IPS-NIHi7 (cell line): ENCODE results near the gene CHRNG.

Experiments used
- DNase-seq: peaks from one replicate; pipeline ENCODE4 v3.0.0; 2012; ENCODE audit warnings: mixed read lengths; ENCODE audit errors: extremely low spot score

The CHRNG gene

DNA sequence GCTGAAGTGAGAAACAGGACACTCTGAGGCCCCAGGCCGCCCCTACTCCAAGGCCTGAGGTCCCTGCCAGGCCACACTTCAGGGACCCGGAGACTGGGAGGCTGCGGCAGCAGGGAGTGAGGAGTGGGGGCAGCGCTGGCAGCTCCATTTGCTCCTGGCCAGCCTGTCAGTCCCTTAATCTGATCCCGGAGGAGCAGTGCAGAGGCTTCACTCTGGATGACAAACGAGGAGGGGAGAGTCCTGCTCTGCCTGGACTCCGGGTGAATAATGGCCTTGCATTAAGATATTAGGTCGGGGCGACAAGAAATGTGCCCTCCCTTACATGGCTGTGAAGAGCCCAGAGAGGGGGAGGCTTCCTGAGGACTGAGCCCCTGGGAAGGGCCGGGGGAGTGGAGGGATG is 33.6 kb upstream of the CHRNG start:
- DNase-seq = no peak

DNA sequence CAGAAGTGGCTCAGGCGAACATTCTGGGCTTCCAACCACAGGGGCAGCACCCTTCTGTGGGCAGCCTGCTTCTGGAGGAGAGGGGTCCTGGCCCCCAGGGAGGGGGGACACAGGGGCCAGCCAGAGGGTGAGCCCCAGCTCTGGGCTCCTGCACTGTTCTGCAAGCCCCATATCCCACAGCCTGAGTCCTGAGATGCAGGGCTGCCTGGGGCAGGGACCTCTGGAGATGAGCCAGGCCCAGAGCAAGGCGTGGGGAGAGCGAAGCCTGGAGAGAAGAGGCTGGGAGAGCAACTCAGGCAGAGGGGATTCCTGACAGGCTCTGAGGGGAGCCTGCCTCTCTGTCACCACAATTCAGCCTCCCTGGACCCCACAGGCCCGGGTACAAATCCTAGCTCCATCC is 32.8 kb upstream of the CHRNG start:
- DNase-seq = no peak

DNA sequence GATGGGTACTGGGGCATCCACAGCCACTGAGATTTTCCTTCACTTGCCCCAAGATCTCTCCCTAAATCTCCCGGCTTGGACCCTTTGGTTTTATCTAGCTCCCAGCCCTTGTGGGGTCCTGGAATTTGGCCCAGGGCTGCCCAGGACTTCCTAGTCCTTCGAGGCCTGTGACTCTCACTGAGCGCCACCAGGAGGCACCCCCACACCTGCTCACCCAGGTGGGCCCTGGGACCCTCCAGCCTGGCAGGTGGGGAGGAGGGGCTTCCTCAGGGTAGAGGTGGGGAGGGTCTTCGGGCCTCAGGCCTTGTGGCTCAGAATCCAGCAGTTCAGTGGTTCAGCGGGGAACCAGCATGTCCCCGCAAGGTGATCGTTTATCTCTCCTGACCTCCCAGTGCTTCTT is 31.2 kb upstream of the CHRNG start:
- no peak for DNase-seq

DNA sequence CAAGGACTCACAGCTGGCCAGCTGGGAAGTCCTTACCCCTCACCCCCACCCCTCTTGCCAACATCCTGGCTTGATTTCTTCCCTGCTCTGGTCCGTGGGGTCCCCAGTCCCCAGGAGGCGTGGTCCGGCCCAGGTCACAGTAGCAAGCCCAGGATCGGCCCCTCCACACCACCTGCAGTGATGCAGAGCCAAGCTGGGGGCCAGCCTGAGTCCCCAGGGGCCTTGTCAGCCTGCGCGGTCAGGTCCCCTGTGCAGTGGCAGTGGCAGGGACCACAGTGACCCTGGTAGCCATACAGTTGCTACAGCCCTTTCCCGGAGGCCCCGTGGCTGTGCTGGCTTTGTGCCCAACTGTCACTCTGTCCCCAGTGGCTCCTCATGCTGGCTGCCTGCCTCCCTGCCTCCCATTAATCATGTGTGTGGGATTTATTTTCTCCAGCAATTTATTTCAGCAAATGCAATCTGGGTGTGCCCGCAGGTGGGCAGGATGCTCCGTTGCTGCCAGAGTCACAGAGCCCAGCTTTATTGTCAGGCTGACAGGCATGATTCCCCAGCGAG is 28.1 kb upstream of the CHRNG start:
- no peak for DNase-seq

DNA sequence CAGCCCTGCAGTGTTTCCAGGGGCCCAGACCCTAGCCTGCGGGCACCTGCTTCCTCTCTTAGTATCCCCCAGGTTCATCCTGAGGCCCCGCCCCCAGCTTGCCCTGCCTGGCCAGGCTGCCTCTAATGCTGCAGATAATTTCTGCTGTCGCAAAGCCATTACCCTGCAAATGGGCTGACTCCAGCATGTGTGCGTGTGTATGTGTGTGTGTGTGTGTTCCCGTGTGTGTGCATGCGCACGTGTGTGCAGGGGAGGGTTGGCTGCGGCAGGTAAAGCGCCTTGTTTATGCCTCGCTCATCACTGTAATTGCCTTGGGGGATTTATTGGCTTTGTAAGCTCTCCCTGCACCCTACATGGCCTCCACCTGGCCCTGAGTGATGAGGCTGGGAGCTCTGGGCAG is 26.9 kb upstream of the CHRNG start:
- no peak for DNase-seq

DNA sequence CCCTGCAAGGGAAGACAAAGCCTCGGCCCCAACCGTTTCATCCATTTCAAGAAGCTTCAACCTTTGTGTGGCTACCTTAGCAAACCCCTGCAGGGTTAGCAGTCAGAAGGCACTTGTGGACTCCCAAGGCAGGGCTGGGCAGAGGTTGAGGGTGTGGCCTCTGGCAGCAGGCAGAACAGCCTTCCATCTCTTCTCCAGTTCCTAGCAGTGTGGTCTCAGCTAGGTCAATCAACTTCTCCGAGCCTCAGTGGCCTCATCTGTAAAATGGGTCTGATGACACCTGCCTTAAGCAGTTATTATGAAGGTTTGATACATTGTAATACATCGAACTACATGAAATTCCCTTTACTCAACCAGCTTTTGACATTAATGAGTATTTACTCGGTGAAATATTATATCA is 26.1 kb upstream of the CHRNG start:
- no peak for DNase-seq

DNA sequence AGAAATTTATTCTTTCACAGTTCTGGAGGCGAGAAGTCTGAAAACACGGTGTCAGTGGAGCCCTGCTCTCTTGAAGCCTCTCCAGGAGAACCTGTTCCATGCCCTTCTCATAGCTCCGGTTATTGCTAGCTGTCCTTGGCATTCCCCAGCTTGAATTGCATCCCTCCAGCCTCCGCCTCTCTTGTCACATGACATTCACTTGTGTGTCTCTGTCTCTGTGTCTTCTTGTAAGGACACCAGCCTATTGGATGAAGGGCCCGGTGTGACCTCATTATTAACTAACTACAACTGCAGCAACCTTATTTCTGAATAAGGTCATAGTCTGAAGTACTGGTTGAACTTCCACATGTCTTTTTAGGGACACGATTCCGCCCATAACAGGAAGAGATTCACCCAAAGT is 23.9 kb upstream of the CHRNG start:
- DNase-seq = no peak

DNA sequence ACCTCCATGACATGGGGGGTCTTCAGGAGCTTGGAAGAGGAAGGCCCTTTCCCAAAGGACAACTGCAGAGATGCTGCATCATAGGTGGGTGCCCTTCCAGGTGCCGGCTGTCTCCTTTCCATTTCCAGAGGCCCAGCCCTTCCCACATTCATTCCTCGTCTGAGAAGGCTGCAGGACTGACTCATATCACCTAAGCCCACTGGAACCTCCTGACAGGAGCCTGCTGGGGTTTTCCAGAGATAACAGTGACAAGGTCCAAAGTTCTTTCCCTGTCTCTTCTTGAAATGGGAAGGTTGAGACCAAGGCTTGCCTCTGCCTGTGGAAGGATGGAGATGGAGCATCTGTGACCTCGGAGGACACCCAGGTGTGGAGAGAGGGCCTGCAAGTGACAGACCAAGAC is 22.9 kb upstream of the CHRNG start:
- no peak for DNase-seq

DNA sequence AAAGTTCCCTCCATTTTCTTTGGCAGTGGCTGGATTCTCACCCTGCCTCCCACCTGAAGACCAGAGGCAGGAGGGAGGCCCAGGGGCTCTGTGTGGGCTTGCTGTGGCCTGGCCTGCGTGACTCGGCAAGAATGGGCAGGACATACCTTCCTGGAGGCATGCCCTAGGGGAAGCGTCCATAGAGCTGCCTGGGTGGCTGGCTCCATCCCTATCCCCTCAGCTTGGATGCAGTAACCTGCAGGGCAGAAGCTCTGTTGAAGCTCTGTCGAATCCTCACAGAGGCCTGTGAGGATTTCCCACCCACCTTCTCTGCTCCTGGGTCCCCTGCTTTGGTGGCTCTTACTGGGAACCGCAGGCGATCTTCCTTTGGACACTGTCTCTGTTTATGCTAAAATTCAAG is 20.6 kb upstream of the CHRNG start:
- no peak for DNase-seq

DNA sequence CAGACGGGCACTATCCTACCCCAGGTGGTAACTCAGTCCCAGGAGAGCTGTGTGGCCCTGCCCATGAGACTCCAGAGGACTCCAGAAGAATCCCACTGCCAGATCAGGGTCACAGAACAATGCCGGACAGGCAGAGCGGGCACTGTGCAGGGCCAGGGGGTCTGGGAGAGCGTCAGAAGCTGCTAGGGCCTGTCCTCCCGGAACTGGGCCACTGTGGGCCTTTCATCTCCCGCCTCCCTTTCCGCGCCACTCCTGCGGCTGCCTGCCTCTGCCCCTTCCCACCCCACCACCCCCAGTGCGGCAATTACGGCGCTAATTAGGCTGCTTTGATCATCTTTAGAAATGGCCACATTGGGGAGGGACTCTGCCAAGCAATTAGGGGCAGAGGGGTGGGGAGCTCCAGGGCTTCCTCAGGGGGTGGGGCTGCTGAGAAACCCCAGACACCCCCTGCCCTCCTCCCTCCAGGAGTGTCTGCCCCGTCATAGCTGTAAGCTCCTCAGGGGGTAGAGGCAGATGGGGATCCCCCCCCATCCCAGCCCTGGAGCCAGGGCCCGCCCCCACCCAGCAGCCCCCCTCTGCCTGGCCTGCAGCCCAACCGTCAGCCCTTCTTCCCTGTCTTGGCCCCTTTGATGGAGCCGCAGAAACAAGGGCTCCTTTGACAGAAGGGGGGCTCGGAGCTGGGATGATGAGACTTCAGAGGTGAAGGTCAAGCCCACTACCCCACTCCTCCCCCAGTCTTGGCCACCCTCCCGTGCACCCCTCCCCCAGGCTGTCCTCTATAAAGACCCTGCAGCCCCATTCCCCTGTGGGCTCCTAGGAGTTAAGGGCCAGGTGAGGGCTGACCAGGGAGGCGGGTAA is 19.7 kb upstream of the CHRNG start, which contains the start of gene PRSS56:
TSS of gene PRSS56 (plus strand) at position 808 of the 858 bp plus-strand sequence. CDS start 211 bp downstream, outside the sequence.
- DNase-seq = no peak

DNA sequence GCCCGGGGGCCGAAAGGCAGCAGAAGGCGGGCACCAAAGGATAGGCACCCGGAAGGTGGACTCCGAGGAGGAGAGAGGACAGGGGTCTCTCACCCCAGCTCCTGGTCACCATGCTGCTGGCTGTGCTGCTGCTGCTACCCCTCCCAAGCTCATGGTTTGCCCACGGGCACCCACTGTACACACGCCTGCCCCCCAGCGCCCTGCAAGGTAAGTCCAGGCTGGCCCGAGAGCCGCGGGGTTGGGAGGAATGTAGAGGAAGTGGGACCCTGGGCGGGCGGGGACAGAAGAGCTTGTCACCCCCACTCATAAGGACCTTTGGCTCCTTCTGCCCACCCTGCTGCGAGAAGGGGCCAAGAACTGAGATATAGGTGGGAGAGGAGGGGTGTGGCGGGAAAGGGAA is 19.0 kb upstream of the CHRNG start:
- DNase-seq = no peak

DNA sequence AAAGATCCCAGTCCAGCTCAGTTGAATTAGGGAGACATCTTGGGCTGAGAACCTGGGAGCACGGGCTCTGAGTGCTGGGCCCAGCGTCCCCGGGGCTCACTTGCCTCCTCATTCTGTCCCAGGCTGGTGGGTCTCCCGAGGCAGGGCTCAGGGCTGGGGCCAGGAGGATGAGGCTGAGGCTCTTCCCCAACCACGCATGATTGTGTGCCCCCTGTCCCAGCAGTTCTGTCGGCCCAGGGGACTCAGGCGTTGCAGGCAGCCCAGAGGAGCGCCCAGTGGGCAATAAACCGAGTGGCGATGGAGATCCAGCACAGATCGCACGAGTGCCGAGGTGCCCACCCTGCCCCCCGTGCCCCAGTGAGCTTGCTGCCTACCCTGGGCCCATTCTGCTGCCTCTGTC is 18.4 kb upstream of the CHRNG start:
- DNase-seq = no peak

DNA sequence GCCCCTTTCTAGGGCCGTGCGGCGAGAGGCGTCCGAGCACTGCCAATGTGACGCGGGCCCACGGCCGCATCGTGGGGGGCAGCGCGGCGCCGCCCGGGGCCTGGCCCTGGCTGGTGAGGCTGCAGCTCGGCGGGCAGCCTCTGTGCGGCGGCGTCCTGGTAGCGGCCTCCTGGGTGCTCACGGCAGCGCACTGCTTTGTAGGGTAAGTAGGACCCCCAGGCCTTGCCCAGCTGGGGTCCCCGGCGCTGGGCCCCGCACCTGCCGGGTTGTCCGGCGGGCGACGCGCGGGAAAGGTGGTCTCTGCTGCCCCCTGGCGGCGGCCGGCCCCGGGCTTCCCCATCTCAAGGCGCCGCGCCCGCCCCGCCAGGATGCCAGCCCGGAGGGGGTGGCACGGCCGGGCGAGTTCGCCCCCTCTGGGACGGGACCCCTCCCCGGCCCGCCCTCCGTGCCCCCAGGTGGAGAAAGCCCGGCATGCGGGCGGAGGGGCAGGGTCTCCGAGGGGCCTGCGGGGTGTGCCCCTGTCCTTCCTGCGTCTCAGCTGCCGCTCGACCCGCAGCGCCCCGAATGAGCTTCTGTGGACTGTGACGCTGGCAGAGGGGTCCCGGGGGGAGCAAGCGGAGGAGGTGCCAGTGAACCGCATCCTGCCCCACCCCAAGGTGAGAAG is 17.4 kb upstream of the CHRNG start:
- peak; percentile 82 for DNase-seq

DNA sequence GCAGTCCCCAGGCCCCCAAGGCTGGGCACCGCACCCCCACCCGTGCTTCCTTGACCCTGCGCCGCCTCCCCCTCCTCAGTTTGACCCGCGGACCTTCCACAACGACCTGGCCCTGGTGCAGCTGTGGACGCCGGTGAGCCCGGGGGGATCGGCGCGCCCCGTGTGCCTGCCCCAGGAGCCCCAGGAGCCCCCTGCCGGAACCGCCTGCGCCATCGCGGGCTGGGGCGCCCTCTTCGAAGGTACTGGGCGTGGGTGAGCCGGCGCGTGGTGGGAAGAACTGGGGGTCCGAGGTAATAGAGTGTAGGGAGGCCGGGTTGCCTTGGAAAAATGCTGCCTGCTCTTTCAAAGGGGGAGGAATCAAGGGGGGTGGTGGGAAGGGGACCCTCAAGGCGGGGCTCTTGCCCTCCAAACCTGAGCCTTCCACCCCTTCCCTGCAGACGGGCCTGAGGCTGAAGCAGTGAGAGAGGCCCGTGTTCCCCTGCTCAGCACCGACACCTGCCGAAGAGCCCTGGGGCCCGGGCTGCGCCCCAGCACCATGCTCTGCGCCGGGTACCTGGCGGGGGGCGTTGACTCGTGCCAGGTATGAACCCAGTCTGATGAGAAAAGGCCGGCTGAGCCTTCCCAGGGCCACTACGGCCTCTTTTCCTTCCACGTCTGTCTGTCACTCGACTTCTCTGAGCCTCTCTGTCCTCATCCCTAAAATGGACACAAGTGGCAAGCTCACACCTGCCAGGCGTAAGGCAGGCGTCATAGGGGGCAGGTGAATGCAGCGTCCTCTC is 16.7 kb upstream of the CHRNG start:
- no peak for DNase-seq

DNA sequence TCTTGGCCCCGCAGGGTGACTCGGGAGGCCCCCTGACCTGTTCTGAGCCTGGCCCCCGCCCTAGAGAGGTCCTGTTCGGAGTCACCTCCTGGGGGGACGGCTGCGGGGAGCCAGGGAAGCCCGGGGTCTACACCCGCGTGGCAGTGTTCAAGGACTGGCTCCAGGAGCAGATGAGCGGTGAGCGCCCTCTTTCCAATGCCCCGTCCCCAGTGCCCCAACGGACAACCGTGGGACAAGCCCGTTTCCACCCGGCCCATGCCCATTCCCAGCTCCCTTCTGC is 16.1 kb upstream of the CHRNG start:
- DNase-seq = no peak

DNA sequence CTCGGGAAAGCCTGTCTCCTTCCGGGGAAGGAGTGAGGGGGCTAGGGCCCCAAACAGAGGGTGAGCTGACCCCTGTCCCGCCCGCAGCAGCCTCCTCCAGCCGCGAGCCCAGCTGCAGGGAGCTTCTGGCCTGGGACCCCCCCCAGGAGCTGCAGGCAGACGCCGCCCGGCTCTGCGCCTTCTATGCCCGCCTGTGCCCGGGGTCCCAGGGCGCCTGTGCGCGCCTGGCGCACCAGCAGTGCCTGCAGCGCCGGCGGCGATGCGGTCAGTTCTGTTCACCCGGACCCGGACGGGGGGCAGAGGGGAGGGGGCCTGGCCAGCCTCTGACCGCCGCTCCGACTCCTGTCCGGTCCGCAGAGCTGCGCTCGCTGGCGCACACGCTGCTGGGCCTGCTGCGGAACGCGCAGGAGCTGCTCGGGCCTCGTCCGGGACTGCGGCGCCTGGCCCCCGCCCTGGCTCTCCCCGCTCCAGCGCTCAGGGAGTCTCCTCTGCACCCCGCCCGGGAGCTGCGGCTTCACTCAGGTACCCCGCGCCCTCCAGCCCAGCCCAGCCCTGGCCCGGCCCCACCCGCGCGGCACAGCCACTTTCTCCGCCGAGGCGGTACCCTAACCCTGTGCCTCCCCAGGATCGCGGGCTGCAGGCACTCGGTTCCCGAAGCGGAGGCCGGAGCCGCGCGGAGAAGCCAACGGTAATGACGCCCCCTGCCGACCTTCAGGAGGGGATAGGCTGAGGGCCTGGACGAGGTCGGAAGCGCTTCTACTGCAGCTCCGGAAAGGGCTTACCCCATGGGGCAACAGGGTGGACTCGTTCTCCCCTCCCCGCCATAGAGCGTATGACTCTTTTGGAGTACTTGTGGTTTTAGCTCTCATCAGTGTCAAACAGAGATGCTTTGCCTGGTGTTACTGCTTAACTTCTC is 15.6 kb upstream of the CHRNG start:
- peak; percentile 86 for DNase-seq

DNA sequence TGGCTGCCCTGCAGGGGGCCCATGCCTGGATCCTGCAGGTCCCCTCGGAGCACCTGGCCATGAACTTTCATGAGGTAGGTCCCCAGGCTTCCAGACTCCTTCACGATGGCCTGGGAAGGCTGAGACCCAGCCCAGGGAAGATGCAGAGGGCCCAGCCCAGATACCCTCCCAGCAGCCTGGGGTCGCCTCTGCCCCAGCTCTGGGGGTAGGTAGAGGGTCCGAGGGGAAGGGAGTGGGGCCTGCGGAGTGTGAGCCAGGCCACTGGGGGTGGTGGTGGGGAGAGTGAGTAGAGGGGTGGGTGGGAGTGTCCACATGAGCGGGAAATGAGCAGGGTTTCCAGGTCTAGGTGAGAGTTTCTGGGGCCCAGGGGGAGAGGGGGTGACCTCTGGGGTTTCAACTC is 14.7 kb upstream of the CHRNG start:
- no peak for DNase-seq

DNA sequence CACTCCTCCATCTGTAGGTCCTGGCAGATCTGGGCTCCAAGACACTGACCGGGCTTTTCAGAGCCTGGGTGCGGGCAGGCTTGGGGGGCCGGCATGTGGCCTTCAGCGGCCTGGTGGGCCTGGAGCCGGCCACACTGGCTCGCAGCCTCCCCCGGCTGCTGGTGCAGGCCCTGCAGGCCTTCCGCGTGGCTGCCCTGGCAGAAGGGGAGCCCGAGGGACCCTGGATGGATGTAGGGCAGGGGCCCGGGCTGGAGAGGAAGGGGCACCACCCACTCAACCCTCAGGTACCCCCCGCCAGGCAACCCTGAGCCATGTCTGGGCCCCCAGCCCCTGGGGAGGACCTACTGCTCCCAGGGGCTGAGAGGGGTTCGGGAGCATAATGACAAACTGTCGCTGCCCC is 14.3 kb upstream of the CHRNG start:
- DNase-seq = no peak

DNA sequence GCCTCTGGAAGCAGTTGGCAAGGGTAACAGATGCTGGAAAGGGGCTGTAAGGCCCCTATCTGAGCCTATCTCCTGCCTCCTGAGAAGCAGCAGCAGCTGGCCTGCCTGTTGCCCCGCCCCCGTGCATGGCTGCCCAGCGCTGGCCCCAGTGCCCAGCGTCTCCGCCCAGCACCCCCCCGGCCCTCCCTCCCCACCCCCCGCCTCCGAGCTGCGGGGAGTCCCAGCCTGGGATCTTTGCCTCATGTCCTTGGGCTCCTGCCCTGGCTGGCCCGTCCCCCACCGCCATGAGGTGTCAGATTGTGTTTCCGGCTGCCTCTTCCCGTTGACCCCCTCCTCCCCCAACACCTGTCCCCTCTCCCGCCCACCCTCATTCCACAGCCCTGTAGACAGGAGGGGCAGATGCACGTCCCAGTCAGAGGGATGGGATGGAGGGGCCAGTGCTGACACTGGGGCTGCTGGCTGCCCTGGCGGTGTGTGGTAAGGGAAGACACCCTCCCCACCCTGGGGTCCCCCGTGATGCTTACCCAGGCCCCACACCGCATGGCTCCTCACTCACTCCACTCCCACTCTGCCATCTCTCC is 13.6 kb upstream of the CHRNG start, which contains the start of gene CHRND:
TSS of gene CHRND (plus strand) at position 370 of the 581 bp plus-strand sequence. CDS start at position 426, 56 bp downstream.
- peak; percentile 58 for DNase-seq

DNA sequence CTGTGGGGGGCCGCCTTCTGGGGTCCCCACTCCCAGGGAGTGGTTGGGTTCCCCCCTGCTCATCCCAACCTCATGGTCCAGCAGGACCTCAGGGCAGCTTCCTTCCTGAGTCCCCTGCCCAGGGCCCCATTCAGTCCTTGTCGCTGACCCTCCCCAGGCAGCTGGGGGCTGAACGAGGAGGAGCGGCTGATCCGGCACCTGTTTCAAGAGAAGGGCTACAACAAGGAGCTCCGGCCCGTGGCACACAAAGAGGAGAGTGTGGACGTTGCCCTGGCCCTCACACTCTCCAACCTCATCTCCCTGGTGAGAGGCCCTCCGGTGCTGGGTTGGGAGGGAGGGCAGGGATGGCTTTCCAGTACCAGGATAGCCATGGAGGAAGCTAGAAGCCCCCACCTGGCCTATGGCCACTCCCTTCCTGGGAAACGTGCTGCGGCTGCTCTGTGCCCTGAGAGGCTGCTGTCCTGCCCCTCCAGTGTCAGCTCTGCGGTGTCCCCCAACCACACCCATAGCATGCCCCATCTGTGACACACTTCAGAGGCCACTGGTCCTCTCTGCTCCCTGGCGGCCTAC is 13.0 kb upstream of the CHRNG start:
- no peak for DNase-seq
